ENCODE data around the gene KCNC4.

KCNC4 gene

DNA sequence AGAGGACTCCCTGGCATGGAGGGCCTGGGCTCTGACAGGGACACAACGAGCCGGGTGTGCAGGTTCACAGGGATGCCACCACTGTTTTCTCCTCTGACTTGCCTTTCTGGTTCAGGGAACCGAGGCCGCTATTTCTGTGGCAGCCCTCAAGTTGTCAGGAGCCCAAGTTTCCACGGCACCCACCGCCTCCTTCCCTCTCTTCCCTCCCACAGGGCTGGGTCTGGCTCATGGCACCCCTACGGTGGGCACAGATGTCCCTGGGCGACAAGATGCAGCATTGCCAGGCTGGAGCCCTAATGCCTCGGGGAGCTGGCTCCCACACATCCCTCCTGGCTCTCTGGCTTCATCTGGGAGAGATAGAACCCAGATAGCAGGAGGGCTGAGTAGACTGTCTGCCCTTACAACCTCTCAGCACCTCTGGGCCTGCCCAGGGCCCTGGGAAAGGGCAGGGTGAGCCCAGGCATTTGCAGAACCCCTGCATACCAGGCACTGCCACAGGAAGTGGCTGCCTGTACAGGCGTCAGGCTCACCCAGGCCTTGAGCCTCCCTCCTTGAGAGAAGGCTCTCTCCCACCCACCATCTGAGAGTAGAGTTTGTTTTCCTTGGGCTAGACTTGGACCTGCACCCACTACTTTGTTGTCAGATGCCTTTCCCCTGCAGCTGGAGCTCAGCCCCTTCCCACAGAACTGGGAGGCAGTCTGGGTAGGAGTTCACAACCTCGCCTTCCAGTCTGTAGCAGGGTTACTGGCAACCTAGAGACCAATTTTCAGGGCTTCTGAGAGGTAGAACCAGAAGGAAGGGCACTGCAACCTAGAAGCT lies 20.5 kb downstream of the KCNC4 start:
- DNase-seq (ENCODE audit: low spot score) = no peak

DNA sequence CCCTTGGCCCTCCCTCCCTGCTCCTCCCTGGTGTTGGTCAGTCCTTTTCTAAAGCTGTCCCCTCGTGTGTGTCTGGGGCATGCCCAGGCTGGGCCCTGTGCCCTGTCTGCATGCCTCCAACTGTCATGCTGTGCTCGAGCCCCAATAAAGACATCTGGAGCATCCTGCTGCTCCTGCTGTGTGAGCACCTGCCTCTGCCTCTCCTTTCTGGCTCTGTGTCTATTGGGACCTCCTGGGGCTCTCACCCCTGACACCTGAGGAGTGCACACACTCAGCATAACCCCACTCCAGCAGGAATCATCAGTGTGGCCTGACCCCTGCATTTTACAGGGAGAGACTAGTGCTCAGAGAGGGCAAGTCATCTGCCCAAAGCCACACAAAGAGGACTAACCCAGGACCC lies 23.7 kb downstream of the KCNC4 start:
- DNase-seq (ENCODE audit: low spot score) = no peak

DNA sequence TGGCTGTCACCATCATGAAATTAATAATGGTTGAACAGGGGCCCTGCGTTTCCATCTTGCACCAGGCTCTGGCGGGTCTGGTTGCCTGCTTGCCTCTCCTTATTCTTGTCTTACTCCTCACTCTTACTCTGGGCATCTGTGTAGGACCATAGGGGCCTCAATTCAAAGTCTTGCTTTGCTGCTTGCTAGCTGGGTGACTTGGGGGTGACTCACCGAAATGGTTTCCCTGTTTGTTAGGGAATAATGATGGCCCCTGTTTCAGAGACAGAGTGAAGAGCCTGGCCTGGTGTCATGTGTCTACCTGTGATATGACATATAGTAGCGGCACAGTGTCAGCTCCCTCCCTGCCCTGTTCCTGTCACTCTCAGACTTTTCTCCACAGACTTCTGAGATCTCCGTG lies 24.6 kb downstream of the KCNC4 start:
- no peak for DNase-seq (ENCODE audit: low spot score)

DNA sequence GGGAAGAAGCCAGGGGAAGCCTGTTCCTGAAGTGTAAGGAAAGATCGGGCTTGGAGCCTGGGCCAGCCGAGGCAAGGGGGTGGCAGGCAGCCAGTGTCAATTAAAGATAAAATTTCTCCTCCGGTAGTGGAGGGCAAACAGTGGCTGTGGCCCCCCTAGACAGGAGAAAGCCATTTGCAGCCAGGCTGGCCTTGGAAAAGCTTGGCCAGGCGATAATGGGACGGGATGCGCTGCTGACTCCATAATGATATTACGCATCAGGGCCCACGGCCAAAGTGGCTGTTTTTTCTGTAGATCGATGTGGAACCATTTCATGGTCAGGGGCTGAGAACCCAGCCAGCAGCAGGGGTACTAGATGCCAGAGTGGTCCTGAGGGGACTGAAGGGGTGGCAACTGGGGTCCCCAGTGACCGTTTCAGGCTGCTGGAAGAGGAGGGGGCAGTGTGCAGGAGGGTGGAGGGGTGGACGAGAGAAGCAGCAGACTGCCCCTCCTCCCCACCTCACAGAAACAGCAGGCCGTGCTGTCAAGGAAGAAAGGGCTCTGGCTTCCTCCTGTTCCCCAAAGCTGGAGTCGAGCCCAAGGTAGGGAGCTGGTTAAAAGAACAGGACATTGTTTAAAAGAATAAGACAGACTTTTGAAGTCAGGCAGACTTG lies 25.2 kb downstream of the KCNC4 start:
- no peak for DNase-seq (ENCODE audit: low spot score)

DNA sequence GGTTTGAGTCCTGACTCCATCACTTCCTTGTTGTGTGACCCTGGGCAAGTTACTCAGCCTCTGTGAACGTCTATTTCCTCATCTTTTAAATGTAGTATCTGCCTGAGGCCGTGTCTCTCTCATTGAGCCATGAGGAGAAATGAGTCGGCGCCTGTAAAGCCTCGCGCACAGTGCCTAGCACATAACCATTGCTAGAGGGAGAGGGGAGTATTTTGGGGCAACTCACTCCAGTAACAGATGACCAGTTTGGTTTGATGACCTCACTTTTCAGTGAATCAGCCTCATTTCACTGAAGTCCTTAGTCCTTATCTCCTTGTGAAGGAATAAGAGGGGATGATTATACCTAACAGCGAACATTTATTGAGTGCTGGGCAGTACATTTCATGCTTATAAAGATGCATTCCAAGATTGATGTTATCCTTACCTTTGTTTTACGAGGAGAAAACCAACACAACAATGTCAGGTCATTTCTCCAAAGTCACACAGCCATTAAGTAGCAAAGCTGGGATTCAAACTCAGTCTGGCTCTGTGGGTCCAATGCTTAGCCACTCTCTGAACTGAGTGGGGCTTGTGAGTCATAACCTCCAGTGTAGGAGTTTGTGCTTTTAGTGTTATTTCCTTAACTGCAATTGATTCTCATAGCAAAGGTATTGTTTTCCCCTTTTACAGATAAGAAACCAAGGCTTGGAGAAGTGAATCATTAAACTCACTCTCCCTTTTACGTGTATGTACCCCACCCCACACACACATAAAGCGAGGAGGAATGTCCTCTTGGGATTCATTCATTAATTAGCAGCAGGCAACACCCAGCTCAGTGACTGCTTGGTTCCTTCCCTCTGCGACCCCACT lies 25.9 kb downstream of the KCNC4 start:
- peak; percentile 50 for DNase-seq (ENCODE audit: low spot score)

DNA sequence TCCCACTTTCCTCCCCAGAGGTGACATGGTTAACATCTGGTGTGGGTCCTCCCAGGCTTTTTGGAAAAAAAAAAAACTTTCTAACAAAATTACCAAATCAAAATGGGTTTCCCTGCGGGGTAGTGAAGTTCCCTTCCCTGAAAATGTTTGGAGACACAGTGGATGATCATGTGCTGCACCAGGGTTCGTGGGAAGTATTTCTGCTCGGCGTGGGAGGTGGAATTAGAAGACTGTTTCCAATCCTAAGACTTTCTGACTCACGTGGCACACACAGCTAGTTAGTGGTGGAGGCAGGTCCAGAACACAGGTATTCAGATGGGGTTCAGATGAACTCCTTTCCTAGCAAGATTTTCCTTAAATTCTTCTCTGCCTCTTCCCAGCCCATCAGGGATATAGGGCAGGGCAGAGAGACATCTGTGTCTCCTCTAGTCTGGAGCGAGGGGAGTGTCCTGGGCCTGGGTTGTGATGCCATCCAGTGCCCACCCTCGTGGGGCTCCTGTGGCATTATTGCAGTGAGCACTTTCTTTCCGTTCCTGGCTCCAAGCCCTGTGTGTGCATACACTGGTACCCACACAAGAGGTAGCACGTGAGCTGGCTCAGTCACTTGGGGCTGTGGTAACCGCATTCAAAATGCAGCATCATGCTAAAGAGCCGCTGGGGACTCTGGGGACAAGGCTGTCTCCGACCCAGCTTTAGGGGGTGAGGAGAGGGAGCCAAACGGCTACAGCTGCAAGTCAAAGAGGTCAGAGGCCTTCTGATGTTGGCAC lies 27.5 kb downstream of the KCNC4 start:
- no peak for DNase-seq (ENCODE audit: low spot score)

DNA sequence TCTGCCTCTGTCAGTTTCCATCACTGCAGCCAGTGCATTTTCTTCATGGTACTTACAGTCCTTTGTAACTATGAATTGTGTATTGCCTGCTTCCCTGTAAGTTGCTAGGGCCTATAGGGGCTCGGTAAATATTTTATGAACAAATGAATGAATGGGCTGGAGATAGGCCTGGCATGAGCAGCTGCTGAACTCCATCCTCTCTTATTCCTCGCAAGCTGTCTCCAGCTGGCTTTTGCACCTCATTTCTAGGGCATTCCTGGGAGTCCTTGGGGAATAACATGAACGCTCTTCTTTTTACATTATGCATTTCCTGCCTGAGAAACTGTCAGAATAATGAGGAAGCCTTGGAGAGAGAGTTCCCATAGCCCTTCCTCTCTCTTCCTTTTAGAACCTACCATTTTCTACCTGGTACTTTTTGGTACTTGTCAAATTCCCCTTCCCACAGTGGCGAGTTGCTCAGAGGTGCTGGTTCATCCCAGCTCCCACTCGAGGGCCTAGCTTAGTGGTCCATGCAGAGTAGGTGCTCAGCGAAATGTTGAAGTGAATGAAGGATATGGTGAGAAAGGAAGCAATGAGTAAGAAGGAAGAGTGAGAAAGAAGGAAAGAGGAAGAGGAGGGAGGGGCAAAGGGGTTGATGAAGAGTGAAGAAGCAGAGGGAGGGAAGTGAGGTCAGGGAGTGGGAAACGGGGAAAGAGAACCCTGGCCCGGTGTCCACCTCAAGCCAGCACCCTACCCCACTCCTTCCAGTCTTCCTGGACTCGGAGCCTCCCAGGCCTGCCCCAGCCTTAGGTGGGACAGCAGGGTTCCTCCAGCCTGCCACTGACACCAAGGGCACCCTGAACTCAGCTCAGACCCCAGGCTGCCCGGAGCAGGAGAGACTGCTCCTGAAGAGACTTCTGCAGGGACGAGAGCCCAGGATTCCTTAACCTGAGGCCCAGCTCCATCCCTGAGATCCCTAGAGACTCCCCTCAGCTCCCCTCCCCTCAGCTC lies 29.6 kb downstream of the KCNC4 start:
- DNase-seq (ENCODE audit: low spot score) = no peak

DNA sequence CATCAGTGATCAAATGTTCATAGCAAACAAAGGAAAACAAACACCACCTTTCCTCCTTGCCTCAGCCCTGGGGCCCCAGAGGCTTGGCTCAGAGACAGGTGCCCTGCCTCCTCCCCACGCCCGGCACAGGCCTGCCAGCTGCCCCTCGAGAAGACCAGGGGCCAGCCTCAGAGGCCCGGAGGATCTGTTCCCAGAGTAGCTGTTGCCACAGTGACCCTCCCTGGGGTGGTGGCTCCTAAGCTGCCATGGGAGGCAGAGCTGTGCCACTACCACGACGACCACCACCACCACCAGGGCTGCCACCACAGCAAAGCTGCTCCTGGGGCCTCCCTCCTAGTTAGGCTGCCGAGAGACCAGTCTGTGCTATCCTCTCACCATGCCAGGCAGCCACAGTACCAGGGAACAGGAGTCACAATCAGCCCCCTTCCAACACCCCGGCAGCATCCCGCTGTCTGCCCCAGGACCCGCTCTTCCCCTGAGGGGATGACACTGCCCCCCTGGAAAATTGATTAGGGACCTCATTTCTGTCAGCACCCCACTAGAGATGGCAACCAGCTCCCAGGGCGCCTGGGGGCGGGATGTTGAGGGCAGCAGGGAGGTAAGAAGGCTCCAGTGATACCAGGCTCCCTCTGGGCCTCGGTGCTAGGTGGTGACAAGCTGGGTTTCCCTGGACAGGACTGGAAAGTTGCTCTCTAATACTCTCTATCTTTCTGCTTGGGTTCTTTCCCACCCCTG lies 30.5 kb downstream of the KCNC4 start:
- DNase-seq (ENCODE audit: low spot score) = no peak

DNA sequence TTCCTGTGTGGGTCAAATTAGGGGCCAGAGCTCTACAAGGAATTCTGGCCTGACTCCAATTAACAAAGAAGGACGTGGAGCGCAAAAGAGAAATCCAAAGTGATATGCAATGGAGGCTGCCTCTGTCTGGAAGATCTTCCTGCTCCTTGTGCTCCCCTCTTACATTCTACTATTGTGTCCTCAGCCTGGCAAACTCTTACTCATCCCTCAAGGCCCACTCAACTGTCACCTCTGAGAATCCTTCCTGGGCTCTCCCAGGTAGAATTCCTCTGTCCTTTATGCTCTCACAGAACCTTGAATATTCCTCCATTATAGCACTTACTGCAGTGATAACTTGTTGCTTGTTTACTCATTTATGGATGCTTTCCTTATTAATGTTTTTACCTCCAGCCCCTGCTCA lies 31.4 kb downstream of the KCNC4 start:
- no peak for DNase-seq (ENCODE audit: low spot score)

DNA sequence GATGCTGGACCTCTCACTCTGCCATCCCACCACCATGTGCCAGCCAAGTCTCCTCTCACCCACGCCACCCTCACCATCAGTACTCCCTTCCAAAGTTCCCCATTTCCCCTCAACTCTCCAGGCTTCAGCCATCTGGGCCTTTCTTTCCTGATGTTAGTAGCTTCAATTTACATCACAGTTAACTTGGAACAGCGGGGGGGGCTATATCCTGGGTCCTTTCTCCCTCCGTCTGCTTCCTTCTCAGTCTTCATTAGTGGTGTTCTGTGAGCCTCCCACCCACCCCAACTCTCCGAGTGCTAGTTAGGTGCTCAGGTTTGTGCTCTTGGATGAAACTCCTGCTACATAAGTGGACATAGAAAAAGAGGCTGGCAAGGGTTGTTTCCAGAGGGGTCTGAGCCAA lies 31.9 kb downstream of the KCNC4 start:
- no peak for DNase-seq (ENCODE audit: low spot score)

DNA sequence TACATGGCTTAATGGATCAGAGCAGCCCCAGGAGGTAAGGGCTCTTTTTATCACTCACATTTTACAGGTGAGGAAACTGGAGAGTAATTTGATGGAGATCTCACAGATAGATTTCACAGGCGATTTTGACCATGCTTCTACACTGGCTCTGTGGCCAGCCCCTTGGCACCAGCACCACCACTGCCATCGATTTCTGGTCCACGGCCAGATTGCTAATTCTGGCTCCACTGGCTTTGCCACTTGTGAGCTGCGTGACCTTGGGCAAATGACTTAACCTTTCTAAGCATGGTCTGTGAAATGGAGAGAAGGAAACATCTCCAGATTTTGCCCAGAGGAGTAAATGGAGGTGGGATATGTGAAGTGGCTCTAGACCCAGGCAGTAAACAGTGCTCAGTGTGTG lies 32.6 kb downstream of the KCNC4 start:
- DNase-seq (ENCODE audit: low spot score) = no peak

DNA sequence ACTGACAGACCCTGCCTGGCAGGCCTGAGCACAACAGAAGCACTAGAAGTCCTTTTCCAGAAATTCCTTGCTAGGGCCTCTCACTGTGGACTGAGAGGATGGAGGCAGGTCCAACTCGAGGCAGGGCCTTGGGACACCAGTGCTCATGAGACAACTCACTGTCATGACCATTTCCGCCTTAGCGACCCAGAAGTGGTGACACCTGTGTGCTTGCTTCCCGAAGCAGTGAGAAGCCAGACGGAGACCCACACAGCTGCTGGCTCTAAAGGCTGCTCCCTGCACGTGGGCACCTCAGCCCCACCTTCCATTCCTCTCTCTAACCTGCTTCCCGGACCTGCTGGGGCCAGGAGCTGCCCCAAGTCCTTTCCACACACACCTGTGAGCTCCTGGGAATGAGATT lies 33.0 kb downstream of the KCNC4 start:
- no peak for DNase-seq (ENCODE audit: low spot score)

DNA sequence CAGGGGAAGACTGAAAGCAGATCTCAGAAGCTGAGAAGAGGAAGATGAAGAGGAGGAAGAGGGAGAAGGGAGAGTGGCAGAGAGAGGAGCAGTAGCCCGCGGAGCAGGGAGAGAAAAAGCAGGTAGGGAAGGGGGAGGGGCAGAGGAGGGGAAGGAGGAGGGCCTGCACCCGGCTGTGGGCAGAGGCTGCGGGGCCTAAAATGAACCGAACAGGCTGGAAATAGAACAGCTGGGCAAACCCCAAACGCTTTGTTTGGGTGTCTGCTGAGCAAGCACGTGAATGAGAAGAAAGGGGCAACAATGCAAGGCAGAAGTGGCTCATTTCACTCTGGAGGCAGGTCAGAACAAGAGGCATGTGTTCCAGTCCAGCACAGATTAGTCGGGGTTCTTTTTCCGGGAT lies 33.5 kb downstream of the KCNC4 start:
- DNase-seq (ENCODE audit: low spot score) = no peak

DNA sequence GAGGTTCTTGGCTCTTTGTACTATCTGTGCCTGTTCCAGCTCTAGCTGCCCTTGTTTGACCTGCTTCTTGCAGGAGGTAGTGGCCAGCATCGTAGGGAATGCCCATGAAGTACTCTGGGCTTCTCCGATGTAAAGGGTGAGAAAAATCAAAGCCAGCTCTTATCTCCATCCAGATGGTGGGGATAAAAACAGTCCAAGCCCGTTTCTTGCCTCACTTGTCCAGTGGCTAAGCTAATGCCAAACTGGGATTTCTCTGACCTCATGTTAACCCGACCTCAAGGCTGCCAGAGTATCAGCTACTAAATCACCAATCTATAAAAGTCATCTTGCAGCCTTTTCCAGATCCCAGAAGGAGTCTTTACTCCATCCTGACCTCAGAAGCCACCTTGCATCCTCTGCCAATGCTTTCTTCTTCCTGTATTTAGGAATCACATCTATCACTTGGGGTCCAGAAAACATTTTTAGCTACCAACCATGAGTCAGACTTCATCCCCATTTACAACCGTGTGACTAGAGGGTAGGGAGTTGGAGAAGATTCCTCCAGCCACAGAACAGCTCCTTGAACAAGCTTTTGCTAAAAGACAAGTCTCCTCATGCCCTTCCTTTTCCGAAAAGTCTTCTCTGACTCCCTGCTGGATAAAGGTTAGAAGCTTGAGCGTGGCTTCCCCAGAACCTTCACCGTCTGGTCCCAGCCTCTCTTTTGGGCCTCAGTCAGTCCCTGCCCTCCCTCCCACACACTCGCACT lies 35.9 kb downstream of the KCNC4 start:
- no peak for DNase-seq (ENCODE audit: low spot score)

DNA sequence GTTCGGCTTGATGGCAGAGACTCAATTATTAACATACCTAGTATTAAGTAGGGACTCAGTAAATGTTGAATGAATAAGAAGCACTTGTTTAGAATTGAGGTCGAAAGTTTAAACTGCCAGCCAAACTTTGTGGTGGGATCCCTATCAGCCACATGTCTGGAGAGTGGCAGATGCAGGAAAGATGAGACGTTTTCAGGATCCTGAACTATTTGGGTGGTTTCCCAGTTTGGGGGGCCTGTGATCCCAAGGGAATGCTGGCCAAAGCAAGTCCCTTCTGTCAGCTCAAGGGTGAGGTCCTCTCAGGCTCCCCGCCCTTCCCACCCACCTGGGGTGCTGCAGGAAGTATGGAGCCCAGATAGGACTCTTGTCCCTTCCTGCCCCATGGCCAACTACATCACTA lies 38.6 kb downstream of the KCNC4 start:
- no peak for DNase-seq (ENCODE audit: low spot score)

DNA sequence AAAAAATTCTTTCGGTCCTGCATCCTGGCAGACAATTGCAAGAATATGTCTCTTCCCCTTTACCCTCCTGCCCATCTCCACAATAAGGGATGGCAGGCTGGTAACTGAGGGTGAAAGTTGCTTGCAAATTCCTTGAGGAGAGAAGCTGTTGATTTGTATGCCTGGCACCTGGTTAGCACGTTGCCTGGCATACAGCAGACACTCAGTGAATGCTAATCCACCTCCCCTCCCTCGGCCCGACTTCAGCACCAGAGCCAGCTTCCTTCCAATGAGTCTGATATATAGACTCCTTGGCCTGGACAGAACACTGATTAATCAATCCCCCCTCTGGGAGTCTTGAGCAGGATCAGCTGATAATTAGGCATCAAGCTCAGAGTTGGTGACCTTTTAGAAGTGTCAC lies 39.1 kb downstream of the KCNC4 start:
- DNase-seq (ENCODE audit: low spot score) = no peak

DNA sequence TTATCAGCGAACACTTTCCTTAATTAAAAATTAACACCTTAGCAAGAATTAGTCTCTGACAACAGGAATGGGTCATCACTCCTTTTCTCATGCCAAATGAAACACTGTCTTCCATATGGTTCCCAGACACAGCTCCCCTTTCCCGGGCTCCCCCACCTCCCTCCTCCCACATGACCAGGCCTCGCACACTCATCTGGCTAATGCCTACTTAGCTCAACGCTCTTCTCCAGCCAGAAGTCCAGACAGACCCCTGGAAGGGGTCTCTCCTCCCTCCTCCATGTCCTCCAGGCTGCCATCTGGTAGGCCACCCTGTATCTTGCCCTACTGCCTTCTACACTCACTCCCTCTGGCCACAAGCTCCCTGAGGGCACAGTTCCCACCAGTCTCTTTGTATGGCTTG lies 39.9 kb downstream of the KCNC4 start:
- no peak for DNase-seq (ENCODE audit: low spot score)

DNA sequence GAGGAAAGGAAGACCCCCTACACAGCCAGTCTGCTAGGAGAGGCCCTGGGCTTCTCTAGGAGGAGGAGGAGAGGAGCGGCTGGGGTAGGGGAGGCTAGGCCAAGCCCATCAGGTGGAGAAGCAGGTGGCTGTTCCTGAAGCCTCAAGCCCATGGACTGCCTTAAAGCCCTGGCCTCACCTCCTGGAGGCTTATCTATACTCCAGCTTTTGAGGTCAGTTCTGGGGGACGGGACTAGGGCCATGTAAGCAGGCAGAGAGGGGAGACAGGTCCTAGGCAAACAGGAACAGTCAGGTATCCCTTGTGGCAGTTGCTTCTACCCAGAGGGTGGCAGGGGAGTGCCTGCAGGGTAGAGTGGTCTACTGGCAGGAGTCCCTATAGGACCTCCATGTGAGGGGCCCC lies 40.6 kb downstream of the KCNC4 start:
- DNase-seq (ENCODE audit: low spot score) = no peak

DNA sequence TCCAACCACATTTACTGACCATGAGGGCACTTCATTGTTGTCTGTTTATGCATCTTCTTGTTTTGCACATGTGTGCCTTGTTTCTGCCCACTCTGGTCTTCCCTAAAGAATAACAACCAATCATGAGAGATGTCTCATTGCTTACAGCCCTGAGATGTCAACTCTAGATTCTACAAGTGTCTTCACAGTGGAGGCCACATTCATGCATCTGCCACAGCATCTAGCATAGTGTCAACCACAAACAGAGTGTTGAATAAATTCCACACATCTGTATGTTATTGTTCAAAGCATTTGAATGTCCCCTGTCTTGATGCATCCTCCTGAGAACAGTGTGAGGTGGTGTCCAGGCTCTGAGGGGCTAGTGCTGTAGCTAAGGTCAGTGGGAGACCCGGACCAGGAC lies 43.1 kb downstream of the KCNC4 start:
- no peak for DNase-seq (ENCODE audit: low spot score)

Measured in AG08396 (cell line).